CD4-positive, alpha-beta memory T cell (primary cell): Measurements from ENCODE around the gene ZFAND3. TPM values are rescaled to one million over a fixed set of nuclear protein-coding genes. Genes with fewer than 3 reads are reported as not detected.

Source experiments
- CTCF ChIA-PET: fragments of 350-600 bp; sonication (Branson Sonifier 250); formaldehyde crosslinking; loops from one replicate; lab custom pipeline; 2021; ENCODE audit warnings: inconsistent platforms; ENCODE audit not compliant: partially characterized antibody; lab: Charles Lee
- POLR2A ChIA-PET: fragments of 350-600 bp; sonication (Branson Sonifier 250); formaldehyde crosslinking; loops from one replicate; lab custom pipeline; 2021; ENCODE audit not compliant: partially characterized antibody; lab: Charles Lee
- DNase-seq, 5 donors: peaks; one replicate each; pipeline versions ENCODE4 v3.0.0 to v3.0.0-alpha.2; 2020 to 2022; ENCODE audit warnings: mixed read lengths in 1 of 5
- H3K27ac ChIP-seq: one replicate; pipeline ENCODE4 v1.7.0; 2013; ENCODE audit warnings: low read depth, low read length
- H3K27me3 ChIP-seq: 2 replicates; pipeline ENCODE4 v1.7.0; 2013; ENCODE audit warnings: mild to moderate bottlenecking, low read length, moderate library complexity; ENCODE audit not compliant: insufficient read depth
- H3K36me3 ChIP-seq: 2 replicates; pipeline ENCODE4 v1.7.0; 2013; ENCODE audit warnings: mild to moderate bottlenecking, low read length, moderate library complexity; ENCODE audit not compliant: insufficient read depth
- H3K4me1 ChIP-seq: 2 replicates; pipeline ENCODE4 v1.7.0; 2013; ENCODE audit warnings: mild to moderate bottlenecking, low read length, moderate library complexity; ENCODE audit not compliant: insufficient read depth
- H3K4me3 ChIP-seq, 2 donors: one replicate each; pipeline ENCODE4 v1.7.0; 2013; ENCODE audit warnings: low read length in 2 of 2, mild to moderate bottlenecking in 1 of 2
- H3K9me3 ChIP-seq, 2 donors: one replicate each; pipeline ENCODE4 v1.7.0; 2013; ENCODE audit warnings: low read length in 2 of 2, control low read depth in 1 of 2; ENCODE audit not compliant: control insufficient read depth in 1 of 2
- H3K27ac Mint-ChIP-seq, 7 donors: one replicate each; pipeline ENCODE4 v1.8.0; 2020 to 2021; ENCODE audit warnings: mixed read lengths in 7 of 7, mild to moderate bottlenecking in 6 of 7, inconsistent platforms in 3 of 7, moderate library complexity in 3 of 7
- H3K27me3 Mint-ChIP-seq, 2 donors: one replicate each; pipeline ENCODE4 v1.8.0; 2020 to 2021; ENCODE audit warnings: mixed read lengths in 2 of 2
- H3K36me3 Mint-ChIP-seq, 2 donors: one replicate each; pipeline ENCODE4 v1.8.0; 2020 to 2021; ENCODE audit warnings: mixed read lengths in 2 of 2, inconsistent platforms in 1 of 2, mild to moderate bottlenecking in 1 of 2
- H3K4me1 Mint-ChIP-seq, 4 donors: one replicate each; pipeline ENCODE4 v1.8.0; 2020 to 2021; ENCODE audit warnings: mixed read lengths in 4 of 4, mild to moderate bottlenecking in 1 of 4
- H3K4me3 Mint-ChIP-seq, 8 donors: one replicate each; pipeline ENCODE4 v1.8.0; 2020 to 2021; ENCODE audit warnings: mixed read lengths in 8 of 8, mild to moderate bottlenecking in 7 of 8, moderate library complexity in 6 of 8, inconsistent platforms in 3 of 8
- H3K9me3 Mint-ChIP-seq, 8 donors: one replicate each; pipeline ENCODE4 v1.8.0; 2020 to 2021; ENCODE audit warnings: mixed read lengths in 8 of 8, mild to moderate bottlenecking in 5 of 8, inconsistent platforms in 3 of 8, moderate library complexity in 1 of 8
- intact Hi-C: fragments of 100-400 bp; cut with micrococcal nuclease; formaldehyde crosslinking; loops from one replicate; pipeline ENCODE4 v1.15.1; 2023
- polyA plus RNA-seq, 2 donors: library from polyadenylated mRNA; unstranded; fragments of 300-500 nt; fragmentation: Illumina TruSeq; gene quantifications; one replicate each; pipeline ENCODE4 v1.2.3, GENCODE V29; 2021
- total RNA-seq, 2 experiments: library from RNA; stranded (reverse); gene quantifications; one replicate each; pipeline ENCODE4 v1.2.3, GENCODE V29; 2021

The ZFAND3 gene
- total and polyA plus RNA-seq, 4 experiments from 2014 or later: 2.1 to 33.0 (median 20.1) TPM

- H3K4me1 ChIP-seq: peaks cover 27% of the 10 kb centered on the region
- no peaks in the 10 kb centered on the region for H3K36me3 ChIP-seq
- H3K27ac Mint-ChIP-seq: peak overlapping the region in 1 of 7 donors; percentile 71
- ChIA-PET POLR2A (no interaction called here), CTCF (interaction anchor here (1.4 kb wide), 1 partner anchor 15 kb away, joined by 3 read pairs; no protein-coding TSS in a partner anchor)
- H3K4me3 ChIP-seq: no peak overlapping the region
- DNase-seq: no peak
- no peaks in the 10 kb centered on the region for H3K9me3 Mint-ChIP-seq
- H3K4me1 Mint-ChIP-seq: peaks cover 37 to 65% (median 48%) of the 10 kb centered on the region in 4 donors
- peaks cover 3 to 6% of the 10 kb centered on the region in 2 donors for H3K36me3 Mint-ChIP-seq
- no peaks in the 10 kb centered on the region for H3K9me3 ChIP-seq
- no peaks in the 10 kb centered on the region for H3K27me3 Mint-ChIP-seq
- no peak overlapping the region for H3K4me3 Mint-ChIP-seq
- H3K27ac ChIP-seq: no peak overlapping the region
- intact Hi-C loops: no loop called here
- no peaks in the 10 kb centered on the region for H3K27me3 ChIP-seq
Observed at GRCh38 chr6:37926661-37927060, 107.1 kb downstream of the ZFAND3 start.

- H3K36me3 Mint-ChIP-seq: peaks cover 9 to 11% of the 10 kb centered on the region in 2 donors
Observed at GRCh38 chr6:37928217-37928616, 108.7 kb downstream of the ZFAND3 start.

DNA sequence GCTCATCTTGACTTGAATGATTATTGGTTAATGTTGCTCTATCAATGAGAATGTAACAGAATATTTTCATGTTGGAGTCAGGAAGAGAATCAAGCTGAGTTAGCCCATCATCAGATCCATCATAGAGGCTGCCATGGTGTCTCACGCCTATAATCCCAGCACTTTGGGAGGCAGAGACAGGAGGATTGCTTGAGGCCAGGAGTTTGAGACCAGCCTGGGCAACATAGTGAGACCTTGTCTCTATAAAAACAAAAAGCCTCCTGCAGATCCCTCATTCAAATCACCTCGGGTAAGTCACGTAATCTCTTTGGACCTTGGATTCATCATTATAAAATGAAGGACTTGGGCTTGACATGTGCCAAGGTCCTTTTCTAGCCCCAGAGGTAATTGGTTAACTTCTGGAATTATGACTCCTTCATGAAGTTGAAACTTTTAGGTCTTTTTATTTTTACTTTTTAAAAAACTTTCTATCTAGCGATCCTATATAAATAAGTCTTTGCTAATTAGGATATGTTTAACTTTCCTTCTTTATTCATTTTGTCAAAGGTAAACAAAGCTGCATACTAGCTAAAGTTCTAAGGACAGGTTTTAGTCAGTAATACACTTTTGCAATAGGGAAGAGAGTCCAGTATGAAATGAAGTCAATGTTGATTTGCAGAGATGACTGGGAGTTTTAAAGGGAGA lies 110.9 kb downstream of the ZFAND3 start:
- POLR2A ChIA-PET: no interaction called here
- Histone ChIP-seq H3K27ac (no peak overlapping the region), H3K9me3 (no peaks in the 10 kb centered on the region), H3K4me1 (peaks cover 1% of the 10 kb centered on the region), H3K36me3 (no peaks in the 10 kb centered on the region), H3K4me3 (no peak overlapping the region), H3K27me3 (no peaks in the 10 kb centered on the region)
- H3K36me3 Mint-ChIP-seq: peaks cover 15 to 16% of the 10 kb centered on the region in 2 donors
- intact Hi-C loops: no loop called here
- no peaks in the 10 kb centered on the region for H3K9me3 Mint-ChIP-seq
- DNase-seq: no peak
- H3K27me3 Mint-ChIP-seq: no peaks in the 10 kb centered on the region
- H3K27ac Mint-ChIP-seq: peak overlapping the region in 3 of 7 donors; percentile 0 to 60 (median 2)
- CTCF ChIA-PET: no interaction called here
- H3K4me3 Mint-ChIP-seq: no peak overlapping the region
- H3K4me1 Mint-ChIP-seq: peaks cover 28 to 47% (median 35%) of the 10 kb centered on the region in 4 donors

More at GRCh38 chr6:37928217-37928616, 108.7 kb downstream of the ZFAND3 start:
- Mint-ChIP-seq H3K9me3 (no peaks in the 10 kb centered on the region), H3K27ac (peak overlapping the region in 1 of 7 donors; percentile 30), H3K4me3 (no peak overlapping the region), H3K4me1 (peaks cover 32 to 60% (median 44%) of the 10 kb centered on the region in 4 donors), H3K27me3 (no peaks in the 10 kb centered on the region)
- Histone ChIP-seq H3K9me3 (no peaks in the 10 kb centered on the region), H3K4me1 (peaks cover 15% of the 10 kb centered on the region), H3K36me3 (no peaks in the 10 kb centered on the region), H3K4me3 (no peak overlapping the region), H3K27me3 (no peaks in the 10 kb centered on the region), H3K27ac (no peak overlapping the region)
- no peak for DNase-seq
- ChIA-PET CTCF (no interaction called here), POLR2A (no interaction called here)
- intact Hi-C loops: no loop called here

DNA sequence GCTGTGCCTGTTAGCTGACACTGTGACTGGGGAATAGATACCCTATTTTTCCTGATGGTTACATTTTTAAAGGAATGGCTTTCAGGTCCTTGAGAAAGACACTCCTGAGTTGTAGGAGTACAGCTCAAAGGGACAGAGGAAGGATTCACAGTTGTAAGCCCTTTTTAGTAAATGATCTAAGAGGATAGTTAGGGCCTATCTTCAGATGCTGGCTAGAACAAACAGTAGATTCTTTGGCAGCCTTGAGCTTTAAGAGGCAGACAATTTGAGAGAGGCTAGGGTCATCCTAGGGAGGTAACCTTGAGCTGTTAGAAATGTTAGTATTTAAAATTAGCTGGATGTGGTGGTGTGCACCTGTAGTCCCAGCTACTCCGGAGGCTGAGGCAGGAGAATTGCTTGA lies 111.5 kb downstream of the ZFAND3 start:
- intact Hi-C loops: no loop called here
- no peak overlapping the region for H3K27ac Mint-ChIP-seq
- no peak overlapping the region for H3K4me3 Mint-ChIP-seq
- no peak for DNase-seq
- no peaks in the 10 kb centered on the region for H3K36me3 ChIP-seq
- H3K4me3 ChIP-seq: no peak overlapping the region
- H3K27ac ChIP-seq: no peak overlapping the region
- CTCF ChIA-PET: no interaction called here
- H3K4me1 Mint-ChIP-seq: peaks cover 29 to 48% (median 36%) of the 10 kb centered on the region in 4 donors
- no peaks in the 10 kb centered on the region for H3K27me3 ChIP-seq
- H3K9me3 ChIP-seq: no peaks in the 10 kb centered on the region
- POLR2A ChIA-PET: no interaction called here
- H3K9me3 Mint-ChIP-seq: no peaks in the 10 kb centered on the region
- no peaks in the 10 kb centered on the region for H3K27me3 Mint-ChIP-seq
- H3K36me3 Mint-ChIP-seq: peaks cover 15 to 16% of the 10 kb centered on the region in 2 donors
- H3K4me1 ChIP-seq: peaks cover 8% of the 10 kb centered on the region

GRCh38 chr6:37934276-37934675 lies 114.7 kb downstream of the ZFAND3 start:
- H3K4me1 ChIP-seq: peaks cover 19% of the 10 kb centered on the region
- ChIA-PET POLR2A (no interaction called here), CTCF (no interaction called here)
- H3K27ac Mint-ChIP-seq: no peak overlapping the region
- no peak overlapping the region for H3K4me3 Mint-ChIP-seq
- H3K9me3 Mint-ChIP-seq: no peaks in the 10 kb centered on the region
- H3K27me3 ChIP-seq: no peaks in the 10 kb centered on the region
- H3K4me1 Mint-ChIP-seq: peaks cover 35 to 52% (median 47%) of the 10 kb centered on the region in 4 donors
- H3K4me3 ChIP-seq: no peak overlapping the region
- H3K36me3 ChIP-seq: no peaks in the 10 kb centered on the region
- no peaks in the 10 kb centered on the region for H3K27me3 Mint-ChIP-seq
- intact Hi-C loops: no loop called here
- H3K36me3 Mint-ChIP-seq: peaks cover 20 to 27% of the 10 kb centered on the region in 2 donors
- H3K9me3 ChIP-seq: no peaks in the 10 kb centered on the region
- H3K27ac ChIP-seq: no peak overlapping the region
- DNase-seq: no peak

GRCh38 chr6:37936150-37936549 lies 116.6 kb downstream of the ZFAND3 start:
- H3K4me3 Mint-ChIP-seq: peak overlapping the region in 2 of 8 donors; percentile 12 to 23

DNA sequence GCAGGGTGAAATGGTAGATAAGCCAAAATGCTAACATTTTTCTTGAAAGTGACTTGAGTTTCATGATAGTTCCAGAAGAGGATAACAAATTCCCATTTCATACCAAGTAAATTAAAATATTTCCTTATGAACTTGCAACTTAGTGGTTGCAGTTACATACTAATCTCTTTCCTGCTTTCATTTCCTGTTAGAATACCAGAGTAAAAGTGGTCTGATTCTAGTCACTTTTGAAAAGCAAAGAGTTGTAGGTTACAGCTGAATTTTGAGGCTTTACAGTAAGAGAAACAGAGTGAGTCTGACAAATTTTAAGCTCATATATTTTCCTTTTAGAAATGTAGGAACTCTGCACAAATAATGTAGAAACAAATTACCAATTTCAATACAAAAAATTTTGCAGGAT lies 117.4 kb downstream of the ZFAND3 start:
- CTCF ChIA-PET: interaction anchor here (1.1 kb wide), 1 partner anchor 616 kb away, joined by 4 read pairs; no protein-coding TSS in a partner anchor

More at GRCh38 chr6:37936150-37936549, 116.6 kb downstream of the ZFAND3 start:
- H3K9me3 Mint-ChIP-seq: no peaks in the 10 kb centered on the region
- ChIA-PET CTCF (interaction anchor here (1.1 kb wide), 1 partner anchor 615 kb away, joined by 4 read pairs; no protein-coding TSS in a partner anchor), POLR2A (interaction anchor here (0.6 to 0.9 kb wide), 2 partner anchors 13 to 99 kb away, joined by 3 to 4 read pairs; no protein-coding TSS in a partner anchor)
- H3K4me1 Mint-ChIP-seq: peaks cover 28 to 48% (median 43%) of the 10 kb centered on the region in 4 donors
- H3K4me3 ChIP-seq: no peak overlapping the region
- H3K27me3 Mint-ChIP-seq: no peaks in the 10 kb centered on the region
- no peaks in the 10 kb centered on the region for H3K9me3 ChIP-seq
- peak overlapping the region in 3 of 7 donors; percentile 5 to 52 (median 50) for H3K27ac Mint-ChIP-seq
- intact Hi-C loops: no loop called here
- H3K27ac ChIP-seq: no peak overlapping the region
- no peak for DNase-seq
- H3K4me1 ChIP-seq: peaks cover 19% of the 10 kb centered on the region
- H3K36me3 ChIP-seq: no peaks in the 10 kb centered on the region
- H3K36me3 Mint-ChIP-seq: peaks cover 15 to 25% of the 10 kb centered on the region in 2 donors
- H3K27me3 ChIP-seq: no peaks in the 10 kb centered on the region

More for the DNA sequence above, 117.4 kb downstream of the ZFAND3 start:
- H3K36me3 ChIP-seq: no peaks in the 10 kb centered on the region
- no peaks in the 10 kb centered on the region for H3K9me3 Mint-ChIP-seq
- H3K4me1 ChIP-seq: peaks cover 19% of the 10 kb centered on the region
- intact Hi-C loops: no loop called here
- H3K27me3 Mint-ChIP-seq: no peaks in the 10 kb centered on the region
- H3K27ac Mint-ChIP-seq: peak overlapping the region in 2 of 7 donors; percentile 5 to 11
- H3K4me3 Mint-ChIP-seq: no peak overlapping the region
- H3K27ac ChIP-seq: no peak overlapping the region
- H3K36me3 Mint-ChIP-seq: peaks cover 14 to 25% of the 10 kb centered on the region in 2 donors
- no peak for DNase-seq
- no peaks in the 10 kb centered on the region for H3K27me3 ChIP-seq
- POLR2A ChIA-PET: interaction anchor here (0.9 kb wide), 1 partner anchor 14 kb away, joined by 3 read pairs; no protein-coding TSS in a partner anchor
- H3K9me3 ChIP-seq: no peaks in the 10 kb centered on the region
- no peak overlapping the region for H3K4me3 ChIP-seq
- peaks cover 27 to 48% (median 39%) of the 10 kb centered on the region in 4 donors for H3K4me1 Mint-ChIP-seq
